CD4-positive, CD25-positive, alpha-beta regulatory T cell (primary cell): ENCODE measurements around the gene ULK1. TPM values are rescaled to one million over a fixed set of nuclear protein-coding genes. Genes with fewer than 3 reads are reported as not detected.

Experiments
- ATAC-seq, 2 donors: fragments of 150-1000 bp; cut with Tn5 transposase; one replicate each; pipeline ENCODE4 v1.10.0; 2021; ENCODE audit warnings: low read depth in 2 of 2, moderate number of reproducible peaks in 2 of 2, moderate library complexity in 1 of 2
- DNase-seq, 3 donors: peaks; one replicate each; pipeline versions ENCODE4 v3.0.0 to v3.0.0-alpha.2; 2012 to 2022; ENCODE audit warnings: mixed read lengths in 1 of 3
- H3K27ac ChIP-seq: one replicate; pipeline ENCODE4 v1.7.0; 2013; ENCODE audit warnings: mild to moderate bottlenecking, low read length; ENCODE audit not compliant: insufficient read depth, poor library complexity, severe bottlenecking
- H3K27me3 ChIP-seq: one replicate; pipeline ENCODE4 v1.7.0; 2013; ENCODE audit warnings: low read length; ENCODE audit not compliant: control insufficient read depth, insufficient read depth
- H3K36me3 ChIP-seq: one replicate; pipeline ENCODE4 v1.7.0; 2013; ENCODE audit warnings: mild to moderate bottlenecking, low read length, moderate library complexity; ENCODE audit not compliant: control insufficient read depth, insufficient read depth
- H3K4me1 ChIP-seq: 2 replicates; pipeline ENCODE4 v1.7.0; 2013; ENCODE audit warnings: mild to moderate bottlenecking, low read length; ENCODE audit not compliant: insufficient read depth, control insufficient read depth, poor library complexity, severe bottlenecking
- H3K4me3 ChIP-seq: one replicate; pipeline ENCODE4 v1.7.0; 2013; ENCODE audit warnings: low read depth, mild to moderate bottlenecking, low read length, moderate library complexity
- H3K9me3 ChIP-seq, 2 experiments: 1 replicate in 1 of 2; 2 replicates in 1 of 2; pipeline ENCODE4 v1.7.0; 2013; ENCODE audit warnings: low read length in 2 of 2, mild to moderate bottlenecking in 1 of 2, moderate library complexity in 1 of 2; ENCODE audit not compliant: control insufficient read depth in 2 of 2
- H3K27ac Mint-ChIP-seq, 3 donors: one replicate each; pipeline ENCODE4 v1.8.0; 2020 to 2022; ENCODE audit warnings: mild to moderate bottlenecking in 3 of 3, mixed read lengths in 3 of 3, moderate library complexity in 2 of 3
- H3K27me3 Mint-ChIP-seq: one replicate; pipeline ENCODE4 v1.8.0; 2022; ENCODE audit warnings: mild to moderate bottlenecking, mixed read lengths
- H3K36me3 Mint-ChIP-seq: one replicate; pipeline ENCODE4 v1.8.0; 2020; ENCODE audit warnings: mixed read lengths
- H3K4me1 Mint-ChIP-seq, 4 donors: one replicate each; pipeline ENCODE4 v1.8.0; 2020 to 2022; ENCODE audit warnings: mixed read lengths in 4 of 4, mild to moderate bottlenecking in 1 of 4
- H3K4me3 Mint-ChIP-seq, 4 donors: one replicate each; pipeline ENCODE4 v1.8.0; 2020 to 2022; ENCODE audit warnings: mild to moderate bottlenecking in 4 of 4, mixed read lengths in 4 of 4, moderate library complexity in 3 of 4
- H3K9me3 Mint-ChIP-seq, 7 donors: one replicate each; pipeline ENCODE4 v1.8.0; 2020 to 2022; ENCODE audit warnings: mixed read lengths in 7 of 7, mild to moderate bottlenecking in 3 of 7, moderate library complexity in 2 of 7
- polyA plus RNA-seq, 4 donors: library from polyadenylated mRNA; unstranded; fragments of 300-500 nt; fragmentation: Illumina TruSeq; gene quantifications; one replicate each; pipeline ENCODE4 v1.2.3, GENCODE V29; 2021
- total RNA-seq: library from RNA; stranded (reverse); gene quantifications from one replicate; pipeline ENCODE4 v1.2.3, GENCODE V29; 2022

The ULK1 gene
- total and polyA plus RNA-seq, 5 donors from 2014 or later, result 0.20 to 90.0 (median 0.46) TPM

DNA sequence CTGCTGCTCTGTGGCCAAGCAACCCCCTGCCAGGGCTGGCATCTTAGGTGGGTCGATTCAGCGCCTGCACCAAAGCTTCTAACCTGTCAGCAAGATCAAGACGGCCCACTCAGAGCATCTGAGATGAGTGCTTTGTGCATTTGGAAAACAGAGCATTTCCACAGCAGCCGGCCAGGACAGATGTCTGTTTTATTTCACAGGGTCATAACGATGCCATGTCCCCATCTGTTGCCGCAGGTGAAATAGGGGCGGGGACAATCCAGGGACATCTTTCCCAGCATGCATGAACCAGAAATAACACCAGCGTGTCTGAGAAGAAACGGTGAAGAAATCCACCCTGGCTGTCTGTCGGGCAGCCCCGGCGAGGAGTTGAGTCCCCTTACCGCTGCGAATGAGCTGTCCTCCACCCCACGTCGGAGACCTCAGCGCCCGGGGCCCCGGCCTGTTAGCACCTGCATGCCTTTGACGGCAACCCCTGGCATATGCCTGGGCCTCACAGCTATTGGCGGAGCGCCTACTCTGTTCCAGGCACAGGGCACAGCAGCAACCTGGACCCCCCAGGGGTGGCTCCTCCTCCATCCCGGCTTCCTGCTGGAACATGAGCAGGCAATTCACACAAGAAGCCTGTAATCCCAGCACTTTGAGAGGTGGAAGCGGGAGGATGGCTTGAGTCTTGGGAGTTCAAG lies 30.6 kb upstream of the ULK1 start:
- Histone ChIP-seq H3K9me3 (no peaks in the 10 kb centered on the region), H3K27ac (no peak overlapping the region), H3K4me3 (no peak overlapping the region), H3K36me3 (no peaks in the 10 kb centered on the region), H3K4me1 (no peaks in the 10 kb centered on the region), H3K27me3 (no peaks in the 10 kb centered on the region)
- no peaks in the 10 kb centered on the region for H3K9me3 Mint-ChIP-seq
- H3K27ac Mint-ChIP-seq, result peak overlapping the region in 1 of 3 donors; percentile 14
- no peak for ATAC-seq
- no peak overlapping the region for H3K4me3 Mint-ChIP-seq
- H3K4me1 Mint-ChIP-seq, result peaks cover 0 to 4% (median under 1%) of the 10 kb centered on the region in 4 donors
- DNase-seq, result no peak
- H3K36me3 Mint-ChIP-seq, result no peaks in the 10 kb centered on the region
- peaks cover 5% of the 10 kb centered on the region for H3K27me3 Mint-ChIP-seq

GRCh38 chr12:131864469-131864868 lies 30.0 kb upstream of the ULK1 start:
- no peaks in the 10 kb centered on the region for H3K36me3 Mint-ChIP-seq
- no peak overlapping the region for H3K27ac Mint-ChIP-seq
- peaks cover 0 to 4% (median under 1%) of the 10 kb centered on the region in 4 donors for H3K4me1 Mint-ChIP-seq
- no peak for DNase-seq
- no peaks in the 10 kb centered on the region for H3K4me1 ChIP-seq
- no peak overlapping the region for H3K27ac ChIP-seq
- no peaks in the 10 kb centered on the region for H3K9me3 ChIP-seq
- peaks cover 5% of the 10 kb centered on the region for H3K27me3 Mint-ChIP-seq
- H3K9me3 Mint-ChIP-seq, result no peaks in the 10 kb centered on the region
- no peak for ATAC-seq
- H3K4me3 ChIP-seq, result no peak overlapping the region
- no peaks in the 10 kb centered on the region for H3K36me3 ChIP-seq
- no peak overlapping the region for H3K4me3 Mint-ChIP-seq
- H3K27me3 ChIP-seq, result no peaks in the 10 kb centered on the region

DNA sequence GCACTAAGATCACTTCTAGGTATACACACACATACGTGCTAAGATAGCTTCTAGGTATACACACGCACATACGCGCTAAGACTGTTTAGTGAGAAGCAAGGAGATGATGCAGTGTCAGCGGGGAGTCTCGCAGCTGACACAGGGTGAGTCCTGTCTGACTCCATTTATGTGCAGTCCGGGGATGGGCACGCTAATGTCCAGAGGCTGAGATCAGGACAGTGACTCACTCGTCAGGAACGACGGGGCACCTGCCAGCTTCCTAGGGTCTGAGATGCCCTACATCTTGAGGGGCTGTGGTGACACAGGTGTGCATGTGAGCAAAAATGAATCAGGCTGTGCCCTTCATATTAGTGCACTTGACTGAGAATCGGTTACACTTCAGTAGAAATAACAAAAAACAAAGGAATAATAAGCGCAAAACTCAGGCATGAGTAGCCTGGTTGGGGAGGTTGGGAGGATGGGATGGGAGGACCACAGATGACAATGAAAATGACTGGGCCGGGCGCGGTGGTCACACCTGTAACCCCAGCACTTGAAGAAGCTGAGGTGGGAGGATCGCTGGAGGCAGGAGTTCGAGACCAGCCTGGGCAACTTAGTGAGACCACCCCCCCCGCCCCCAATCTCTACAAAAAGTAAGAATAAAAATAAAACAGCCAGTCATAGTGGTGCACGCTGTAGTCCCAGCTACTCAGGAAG lies 29.1 kb upstream of the ULK1 start:
- ATAC-seq, result no peak
- peaks cover 0 to 4% (median under 1%) of the 10 kb centered on the region in 4 donors for H3K4me1 Mint-ChIP-seq
- Histone ChIP-seq H3K36me3 (no peaks in the 10 kb centered on the region), H3K9me3 (no peaks in the 10 kb centered on the region), H3K4me3 (no peak overlapping the region), H3K27ac (no peak overlapping the region), H3K27me3 (no peaks in the 10 kb centered on the region), H3K4me1 (no peaks in the 10 kb centered on the region)
- DNase-seq, result no peak
- H3K27ac Mint-ChIP-seq, result no peak overlapping the region
- peaks cover 5% of the 10 kb centered on the region for H3K27me3 Mint-ChIP-seq
- H3K4me3 Mint-ChIP-seq, result no peak overlapping the region
- no peaks in the 10 kb centered on the region for H3K9me3 Mint-ChIP-seq
- no peaks in the 10 kb centered on the region for H3K36me3 Mint-ChIP-seq

DNA sequence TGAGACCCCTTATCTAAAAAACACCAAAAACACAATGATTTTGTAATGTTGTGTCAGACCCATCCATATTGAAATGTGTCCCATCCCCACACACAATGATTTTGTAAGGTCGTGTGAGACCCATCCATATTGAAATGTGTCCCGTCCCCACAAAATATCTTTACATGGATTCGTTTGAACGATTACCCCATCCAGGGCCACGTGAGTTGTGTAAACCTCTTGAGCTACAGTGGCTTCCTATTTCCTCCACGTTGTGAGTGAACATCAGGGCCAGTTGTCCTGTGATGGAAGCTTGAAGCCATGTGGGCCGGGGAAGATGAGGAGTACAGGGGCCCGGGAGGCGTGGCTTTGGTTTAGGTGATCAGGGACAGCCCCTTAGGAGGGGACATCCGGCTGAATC lies 27.0 kb upstream of the ULK1 start:
- peaks cover 0 to 2% (median 0%) of the 10 kb centered on the region in 7 donors for H3K9me3 Mint-ChIP-seq

GRCh38 chr12:131867891-131868675 lies 26.3 kb upstream of the ULK1 start:
- ATAC-seq (no peak), DNase-seq (no peak)
- Mint-ChIP-seq H3K4me3 (no peak overlapping the region), H3K4me1 (no peaks in the 10 kb centered on the region), H3K27me3 (no peaks in the 10 kb centered on the region), H3K36me3 (no peaks in the 10 kb centered on the region), H3K9me3 (peaks cover 0 to 2% (median 0%) of the 10 kb centered on the region in 7 donors), H3K27ac (no peak overlapping the region)
- Histone ChIP-seq H3K9me3 (no peaks in the 10 kb centered on the region), H3K4me3 (no peak overlapping the region), H3K4me1 (no peaks in the 10 kb centered on the region), H3K27me3 (no peaks in the 10 kb centered on the region), H3K36me3 (no peaks in the 10 kb centered on the region), H3K27ac (no peak overlapping the region)

More for the DNA sequence above, 27.0 kb upstream of the ULK1 start:
- Histone ChIP-seq H3K4me3 (no peak overlapping the region), H3K27ac (no peak overlapping the region), H3K9me3 (no peaks in the 10 kb centered on the region), H3K36me3 (no peaks in the 10 kb centered on the region), H3K27me3 (no peaks in the 10 kb centered on the region), H3K4me1 (no peaks in the 10 kb centered on the region)
- Mint-ChIP-seq H3K4me3 (no peak overlapping the region), H3K27me3 (peaks cover 1% of the 10 kb centered on the region), H3K27ac (no peak overlapping the region), H3K4me1 (peaks cover 0 to 4% (median 0%) of the 10 kb centered on the region in 4 donors), H3K36me3 (no peaks in the 10 kb centered on the region)
- ATAC-seq (no peak), DNase-seq (no peak)

GRCh38 chr12:131869871-131870418 lies 24.5 kb upstream of the ULK1 start:
- peak overlapping the region in 1 of 3 donors; percentile 88 for H3K27ac Mint-ChIP-seq
- no peaks in the 10 kb centered on the region for H3K36me3 Mint-ChIP-seq

DNA sequence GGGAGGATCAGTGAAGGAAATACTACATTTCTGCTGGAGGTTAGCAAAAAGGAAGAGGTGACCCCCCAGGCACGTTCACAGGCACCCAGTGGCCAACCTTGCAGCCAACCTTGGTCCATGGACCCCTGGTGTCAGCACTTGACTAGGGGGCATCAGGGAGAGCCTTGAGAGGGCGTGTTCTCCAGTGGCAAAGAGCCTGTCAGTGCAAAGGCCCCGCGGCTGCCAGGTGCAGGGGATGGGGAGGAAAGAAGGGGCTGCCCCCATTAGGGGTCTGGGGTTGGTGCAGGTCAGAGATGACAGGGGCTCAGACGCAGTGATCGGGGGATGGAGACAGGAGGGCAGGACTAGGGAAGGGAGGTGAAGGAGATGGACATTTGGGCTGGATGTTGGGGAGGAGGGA lies 22.7 kb upstream of the ULK1 start:
- Histone ChIP-seq H3K9me3 (no peaks in the 10 kb centered on the region), H3K36me3 (no peaks in the 10 kb centered on the region), H3K4me1 (no peaks in the 10 kb centered on the region), H3K27me3 (no peaks in the 10 kb centered on the region), H3K4me3 (no peak overlapping the region), H3K27ac (no peak overlapping the region)
- H3K27ac Mint-ChIP-seq, result no peak overlapping the region
- no peak overlapping the region for H3K4me3 Mint-ChIP-seq
- H3K4me1 Mint-ChIP-seq, result no peaks in the 10 kb centered on the region
- H3K27me3 Mint-ChIP-seq, result peaks cover 4% of the 10 kb centered on the region
- peaks cover 0 to 10% (median 0%) of the 10 kb centered on the region in 7 donors for H3K9me3 Mint-ChIP-seq
- ATAC-seq, result no peak
- no peaks in the 10 kb centered on the region for H3K36me3 Mint-ChIP-seq
- DNase-seq, result no peak

More at GRCh38 chr12:131869871-131870418, 24.5 kb upstream of the ULK1 start:
- Histone ChIP-seq H3K9me3 (no peaks in the 10 kb centered on the region), H3K36me3 (no peaks in the 10 kb centered on the region), H3K27ac (no peak overlapping the region), H3K27me3 (no peaks in the 10 kb centered on the region), H3K4me3 (no peak overlapping the region), H3K4me1 (no peaks in the 10 kb centered on the region)
- DNase-seq (peak in 1 of 3 donors; percentile 38), ATAC-seq (no peak)
- no peak overlapping the region for H3K4me3 Mint-ChIP-seq
- no peaks in the 10 kb centered on the region for H3K4me1 Mint-ChIP-seq
- H3K27me3 Mint-ChIP-seq, result peaks cover 2% of the 10 kb centered on the region
- H3K9me3 Mint-ChIP-seq, result peaks cover 0 to 10% (median 0%) of the 10 kb centered on the region in 7 donors
